Activated T-helper 1 cell treated with anti-CD3 and anti-CD28 coated beads, Interleukin-2, amount 50 U/mL, for 16 hours (primary cell): Measurements from ENCODE around the gene LEMD3.

Experiments used
- DNase-seq, 2 donors: peaks; one replicate each; pipeline ENCODE4 v3.0.0-alpha.2; 2020; ENCODE audit warnings: low read depth in 1 of 2, low spot score in 1 of 2

The LEMD3 gene

GRCh38 chr12:65205886-65206285, 36.5 kb downstream of the LEMD3 start:
- no peak for DNase-seq

- DNase-seq, result no peak
Observed at GRCh38 chr12:65208125-65208524, 38.7 kb downstream of the LEMD3 start.

GRCh38 chr12:65208964-65209654, 39.7 kb downstream of the LEMD3 start:
- DNase-seq, result no peak

GRCh38 chr12:65209655-65210043, 40.3 kb downstream of the LEMD3 start:
- DNase-seq, result no peak

DNA sequence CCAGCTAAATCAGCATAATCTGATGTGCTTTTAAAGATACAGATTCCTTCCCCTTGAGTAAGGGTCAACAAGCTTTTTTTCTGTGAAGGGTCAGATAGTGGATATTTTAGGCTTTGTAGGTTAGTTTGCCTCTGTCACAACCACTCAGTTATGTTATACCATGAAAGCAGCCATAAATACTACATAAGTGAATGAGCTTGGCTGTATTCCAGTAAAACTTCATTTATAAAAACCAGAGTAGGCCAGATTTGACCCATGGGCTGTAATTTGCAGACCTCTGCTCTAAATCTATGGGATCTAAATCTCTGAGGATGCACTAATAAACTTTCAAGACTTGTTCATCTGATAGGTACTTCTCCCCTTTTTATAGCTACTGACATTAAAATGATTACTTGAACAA, 47.7 kb downstream of the LEMD3 start:
- DNase-seq, result no peak

DNA sequence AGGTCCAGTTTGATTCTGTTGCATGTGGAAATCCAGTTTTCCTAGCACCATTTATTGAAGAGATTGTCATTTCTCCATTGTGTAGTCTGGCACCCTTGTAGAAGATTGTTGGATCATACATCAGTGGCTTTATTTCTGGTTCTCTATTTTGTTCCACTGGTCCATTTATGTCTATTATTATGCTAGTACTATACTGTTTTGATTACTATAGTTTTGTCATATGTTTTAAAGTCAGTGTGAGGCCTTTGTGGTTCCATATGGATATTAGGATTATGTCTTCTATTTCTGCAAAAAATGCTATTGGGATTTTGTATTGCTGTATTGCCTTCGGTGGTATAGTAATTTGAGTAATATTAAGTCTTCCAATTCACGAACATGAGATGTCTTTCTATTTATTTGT, 51.4 kb downstream of the LEMD3 start:
- no peak for DNase-seq

GRCh38 chr12:65229441-65229840, 60.1 kb downstream of the LEMD3 start:
- DNase-seq, result no peak

GRCh38 chr12:65232476-65233077, 63.2 kb downstream of the LEMD3 start:
- no peak for DNase-seq

GRCh38 chr12:65237153-65237552, 67.8 kb downstream of the LEMD3 start:
- no peak for DNase-seq

GRCh38 chr12:65238609-65239008, 69.2 kb downstream of the LEMD3 start:
- DNase-seq, result no peak

- DNase-seq, result no peak
Observed at GRCh38 chr12:65248656-65249633, 79.6 kb downstream of the LEMD3 start.

DNA sequence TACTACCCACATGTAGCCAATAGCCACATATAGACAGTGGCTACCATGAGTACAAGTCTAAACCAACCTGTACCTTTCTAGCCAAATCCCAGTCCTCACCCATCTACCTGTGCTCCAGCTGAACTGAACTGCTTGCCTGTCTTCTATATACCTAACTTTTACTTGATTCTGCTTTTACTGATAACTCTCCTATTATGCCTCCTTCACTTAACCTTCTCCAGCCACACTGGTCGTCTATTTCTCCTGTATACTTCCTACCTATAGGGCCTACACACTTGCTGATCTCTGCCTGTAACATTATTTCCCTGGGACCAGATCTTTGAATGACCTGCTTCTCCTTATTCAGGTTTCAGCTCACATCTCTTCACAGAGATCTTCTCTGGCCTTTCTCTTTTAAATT, 83.1 kb downstream of the LEMD3 start:
- DNase-seq, result no peak

DNA sequence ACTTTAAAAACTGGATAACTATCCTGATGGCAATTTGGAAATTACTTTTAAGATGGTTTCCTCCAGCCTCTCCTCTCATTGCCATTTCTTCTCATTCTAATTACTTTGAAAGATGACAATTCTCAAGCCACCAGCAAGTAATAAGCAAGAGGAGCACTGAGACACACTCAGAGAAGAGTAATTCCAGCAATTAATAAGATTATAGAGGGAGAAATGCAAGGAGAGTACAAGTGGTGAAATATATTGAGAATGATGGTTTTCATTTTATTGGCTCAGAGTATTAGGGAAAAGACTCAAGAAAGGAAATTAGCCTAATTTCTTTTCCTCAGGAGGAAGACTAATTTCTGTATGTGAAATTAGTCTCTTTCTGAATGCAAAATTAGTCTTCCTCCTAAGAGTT, 88.6 kb downstream of the LEMD3 start:
- DNase-seq, result no peak

DNA sequence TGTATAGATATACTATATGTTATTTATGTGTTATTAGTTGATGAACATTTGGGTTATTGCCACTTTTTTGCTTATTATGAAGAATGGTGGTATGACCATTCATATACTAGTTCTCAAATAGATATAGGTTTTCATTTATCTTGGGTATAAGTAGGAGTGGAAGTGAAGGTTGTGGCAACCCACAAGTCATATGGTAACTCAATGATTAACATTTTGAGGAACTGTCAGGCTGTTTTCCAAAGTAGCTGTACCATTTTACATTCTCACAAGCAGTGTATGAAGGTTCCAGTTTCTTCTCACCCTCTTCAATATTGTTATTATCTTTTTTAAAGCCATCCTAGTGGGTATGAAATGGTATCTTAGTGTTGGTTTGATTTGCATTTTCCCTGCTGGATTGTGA, 90.1 kb downstream of the LEMD3 start:
- no peak for DNase-seq

DNA sequence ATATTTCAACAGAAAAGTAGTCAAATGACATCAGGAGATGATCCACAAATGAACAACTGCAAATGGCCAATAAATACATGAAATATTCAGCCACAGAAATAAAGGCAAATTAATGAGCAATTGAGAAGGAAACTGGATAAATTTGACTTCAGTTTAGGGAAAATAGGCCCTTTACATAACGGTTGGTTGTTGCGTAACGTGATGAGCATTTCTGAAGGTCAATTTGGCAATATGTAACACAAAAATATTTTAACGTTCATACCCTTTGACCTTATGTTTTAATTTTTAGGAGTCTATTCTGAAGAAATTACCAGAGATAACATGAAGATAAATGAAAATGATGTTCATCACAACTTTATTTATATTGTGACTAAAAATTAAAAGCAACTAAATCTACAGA, 94.4 kb downstream of the LEMD3 start:
- no peak for DNase-seq

DNA sequence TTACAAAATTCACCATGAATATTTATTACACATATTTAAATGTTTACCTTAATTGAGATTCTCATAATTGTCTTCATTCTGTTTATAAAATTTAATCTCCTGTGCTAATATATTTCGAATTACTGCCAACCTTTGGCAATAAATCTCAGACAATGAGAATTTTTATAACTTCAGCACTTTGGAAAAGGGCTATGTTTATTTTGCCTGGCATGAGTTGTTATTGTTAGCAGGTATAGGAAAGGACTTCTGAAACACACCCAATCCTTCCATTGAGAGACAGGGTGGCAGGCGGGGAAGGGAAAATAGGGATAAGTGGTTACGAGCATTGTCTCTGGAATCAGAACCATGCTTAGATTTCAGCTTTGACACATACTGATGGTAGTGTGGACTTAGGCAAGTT, 97.0 kb downstream of the LEMD3 start:
- no peak for DNase-seq

DNA sequence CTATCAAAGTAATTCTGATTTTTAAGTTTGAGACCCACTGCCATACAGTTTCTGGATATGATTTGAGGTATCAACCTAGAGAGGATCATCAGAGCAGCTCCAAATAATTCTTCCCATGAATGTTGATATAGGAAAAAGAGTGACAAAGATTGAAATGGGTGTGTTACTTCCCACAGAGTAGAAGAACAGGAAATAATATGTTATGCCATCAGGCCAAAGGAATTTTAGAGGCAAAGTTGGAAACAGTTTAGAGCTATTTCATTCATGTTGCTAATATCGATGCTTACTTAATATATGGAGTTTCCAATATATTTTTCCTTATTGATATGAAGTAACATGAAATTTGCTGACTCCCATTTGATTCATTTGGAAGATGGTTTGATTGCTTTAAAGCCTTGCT, 100.2 kb downstream of the LEMD3 start:
- no peak for DNase-seq

- no peak for DNase-seq
Observed at GRCh38 chr12:65274602-65275272, 105.4 kb downstream of the LEMD3 start.

DNA sequence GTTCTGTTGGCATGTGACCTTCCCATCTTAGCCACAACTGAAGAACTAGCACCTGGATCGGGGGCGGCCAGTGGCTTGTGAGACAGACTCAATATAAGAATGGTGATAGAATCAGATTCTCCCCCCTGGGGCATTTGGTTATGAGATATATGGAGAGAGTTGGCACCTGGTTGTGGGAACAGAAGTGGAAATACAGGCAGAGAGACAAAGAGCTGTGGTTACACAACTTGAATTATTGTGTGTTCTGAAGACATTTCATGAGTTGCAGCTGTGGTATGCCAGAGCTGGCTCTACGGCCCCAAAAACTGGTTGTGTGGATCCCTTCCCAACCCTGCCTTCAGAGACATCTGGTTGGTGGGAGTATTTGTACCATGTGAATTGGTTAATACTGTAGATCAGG, 106.2 kb downstream of the LEMD3 start:
- no peak for DNase-seq

DNA sequence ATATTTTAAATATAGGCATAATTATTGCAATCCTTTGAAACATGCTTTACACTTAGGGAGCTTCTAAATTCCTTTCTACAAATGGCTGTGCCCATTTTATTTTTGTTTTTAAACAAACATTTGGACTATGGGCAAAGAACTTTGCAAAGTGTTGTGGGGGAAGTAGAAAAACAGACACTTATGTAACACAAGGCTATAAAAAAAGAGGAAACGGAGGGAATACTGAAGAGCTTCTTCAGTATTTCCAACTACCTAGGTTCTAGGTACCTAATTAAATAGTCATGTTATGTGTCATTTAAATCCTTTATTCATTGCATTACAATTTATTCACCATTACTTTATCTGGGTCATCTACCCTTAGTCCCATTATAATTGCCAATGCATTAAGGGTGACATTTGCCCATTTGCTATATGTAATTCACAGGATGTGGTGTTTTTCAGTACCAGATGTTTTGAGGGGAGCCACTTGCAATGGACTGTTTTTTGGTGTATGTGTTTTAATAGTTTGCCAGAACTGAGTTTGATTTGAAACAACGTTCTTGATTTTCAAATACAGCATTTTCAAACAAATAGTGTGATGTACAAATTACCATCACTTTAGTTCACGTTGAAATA, 107.6 kb downstream of the LEMD3 start:
- no peak for DNase-seq

DNA sequence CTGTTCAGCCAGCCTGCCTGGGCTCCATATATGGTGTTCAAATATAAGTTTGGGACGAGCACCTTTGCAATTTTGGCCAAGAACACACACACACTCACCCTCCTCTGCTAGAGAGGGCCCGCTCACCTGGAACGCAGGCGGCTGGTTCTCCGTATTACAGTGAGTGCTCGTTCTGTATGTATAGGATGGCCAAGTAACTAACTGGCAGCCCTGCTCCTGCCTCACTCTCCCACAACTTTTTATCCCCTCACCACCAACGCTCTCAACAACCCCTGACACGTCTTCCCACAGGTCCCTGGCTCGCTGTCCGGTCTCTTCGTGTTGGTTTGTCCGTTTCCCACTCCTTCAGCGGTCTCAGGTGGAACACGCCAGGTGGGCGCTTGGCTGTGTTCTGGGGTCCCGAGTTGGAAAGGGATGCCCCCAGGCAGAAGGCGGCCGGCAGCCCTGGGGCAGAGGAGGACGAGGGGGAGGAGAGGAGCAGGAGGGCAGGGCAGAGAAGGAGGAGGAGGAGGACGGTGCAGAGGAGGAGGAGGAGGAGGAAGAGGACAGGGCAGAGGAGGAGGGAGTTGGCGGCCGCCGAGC, 108.7 kb downstream of the LEMD3 start:
- DNase-seq, result no peak
